Endothelial cell (in vitro differentiated cells): Measurements from ENCODE around the gene PDZD2. TPM values are rescaled to one million over a fixed set of nuclear protein-coding genes. Genes with fewer than 3 reads are reported as not detected.

Experiments
- DNase-seq: peaks from one replicate; pipeline ENCODE4 v3.0.0; 2021; ENCODE audit warnings: low spot score
- H3K27ac Mint-ChIP-seq: one replicate; pipeline ENCODE4 v1.8.0; 2021; ENCODE audit warnings: mixed read lengths, inconsistent platforms; ENCODE audit not compliant: unreplicated experiment
- H3K27me3 Mint-ChIP-seq: one replicate; pipeline ENCODE4 v1.8.0; 2021; ENCODE audit warnings: mild to moderate bottlenecking, moderate library complexity, mixed read lengths, inconsistent platforms; ENCODE audit not compliant: unreplicated experiment
- H3K36me3 Mint-ChIP-seq: one replicate; pipeline ENCODE4 v1.8.0; 2021; ENCODE audit warnings: mild to moderate bottlenecking, low read depth, mixed read lengths, inconsistent platforms; ENCODE audit not compliant: unreplicated experiment
- H3K4me1 Mint-ChIP-seq: one replicate; pipeline ENCODE4 v1.8.0; 2021; ENCODE audit warnings: mild to moderate bottlenecking, mixed read lengths, inconsistent platforms; ENCODE audit not compliant: unreplicated experiment
- H3K4me3 Mint-ChIP-seq: one replicate; pipeline ENCODE4 v1.8.0; 2021; ENCODE audit warnings: mild to moderate bottlenecking, mixed read lengths, inconsistent platforms; ENCODE audit not compliant: unreplicated experiment
- H3K9me3 Mint-ChIP-seq: one replicate; pipeline ENCODE4 v1.8.0; 2021; ENCODE audit warnings: mixed read lengths, inconsistent platforms; ENCODE audit not compliant: unreplicated experiment
- CTCF ChIP-seq: fragments of 200-600 bp; sonication (generic); IDR thresholded peaks from one replicate; pipeline ENCODE4 v1.5.0; 2021; ENCODE audit warnings: antibody characterized with exemption; ENCODE audit not compliant: unreplicated experiment
- total RNA-seq: library from RNA; stranded (reverse); fragmentation: NEBNext Ultra II Directional; extraction: Animal tissue kit (Norgen Biotek cat#: 25700); gene quantifications from one replicate; pipeline ENCODE4 v1.2.1, GENCODE V29; 2021; ENCODE audit not compliant: unreplicated experiment

The PDZD2 gene
- total RNA-seq, 1 donor from 2014 or later, result 71.1 TPM

GRCh38 chr5:31625394-31625793, 13.5 kb upstream of the PDZD2 start:
- Mint-ChIP-seq H3K36me3 (no peaks in the 10 kb centered on the region), H3K4me1 (no peaks in the 10 kb centered on the region), H3K9me3 (no peaks in the 10 kb centered on the region), H3K4me3 (no peak overlapping the region), H3K27ac (no peak overlapping the region), H3K27me3 (peaks cover 2% of the 10 kb centered on the region)
- TF ChIP-seq CTCF, result no peak
- no peak for DNase-seq

- TF ChIP-seq CTCF, result no peak
- peaks cover 2% of the 10 kb centered on the region for H3K27me3 Mint-ChIP-seq
- H3K36me3 Mint-ChIP-seq, result no peaks in the 10 kb centered on the region
- no peak overlapping the region for H3K4me3 Mint-ChIP-seq
- H3K9me3 Mint-ChIP-seq, result no peaks in the 10 kb centered on the region
- H3K27ac Mint-ChIP-seq, result no peak overlapping the region
- peaks cover 3% of the 10 kb centered on the region for H3K4me1 Mint-ChIP-seq
- DNase-seq, result no peak
These were observed 12.8 kb upstream of the PDZD2 start for GRCh38 chr5:31626156-31626555.

GRCh38 chr5:31626604-31627234, 12.2 kb upstream of the PDZD2 start:
- Mint-ChIP-seq H3K27ac (no peak overlapping the region), H3K4me3 (no peak overlapping the region), H3K36me3 (no peaks in the 10 kb centered on the region), H3K9me3 (no peaks in the 10 kb centered on the region), H3K4me1 (peaks cover 3% of the 10 kb centered on the region), H3K27me3 (peaks cover 2% of the 10 kb centered on the region)
- DNase-seq, result no peak
- no peak for TF ChIP-seq CTCF

GRCh38 chr5:31630931-31631330, 8.0 kb upstream of the PDZD2 start:
- no peak for TF ChIP-seq CTCF
- Mint-ChIP-seq H3K27me3 (no peaks in the 10 kb centered on the region), H3K4me3 (no peak overlapping the region)

GRCh38 chr5:31632460-31632859, 6.5 kb upstream of the PDZD2 start:
- H3K9me3 Mint-ChIP-seq, result no peaks in the 10 kb centered on the region
- H3K4me1 Mint-ChIP-seq, result peaks cover 10% of the 10 kb centered on the region
- H3K27me3 Mint-ChIP-seq, result no peaks in the 10 kb centered on the region
- H3K27ac Mint-ChIP-seq, result no peak overlapping the region
- H3K4me3 Mint-ChIP-seq, result no peak overlapping the region
- no peak for TF ChIP-seq CTCF
- no peaks in the 10 kb centered on the region for H3K36me3 Mint-ChIP-seq
- DNase-seq, result no peak

More at GRCh38 chr5:31630931-31631330, 8.0 kb upstream of the PDZD2 start:
- Mint-ChIP-seq H3K4me1 (peaks cover 3% of the 10 kb centered on the region), H3K36me3 (no peaks in the 10 kb centered on the region), H3K27ac (no peak overlapping the region), H3K9me3 (no peaks in the 10 kb centered on the region)
- DNase-seq, result no peak
